H54 (cell line): ENCODE results near the gene NHLRC4.

Experiments
- DNase-seq: peaks from one replicate; pipeline ENCODE4 v3.0.0; 2011; ENCODE audit warnings: low spot score, mixed read lengths; ENCODE audit not compliant: insufficient read length
- FAIRE-seq: peaks from 3 replicates; lab custom pipeline; 2011; peaks lifted over from hg19 to GRCh38; lab: Jason Lieb, UNC
- POLR2A ChIP-seq: IDR thresholded peaks from 2 replicates; pipeline ENCODE4 v1.6.1; 2011; ENCODE audit warnings: low read depth, mild to moderate bottlenecking, low read length

NHLRC4 gene

DNA sequence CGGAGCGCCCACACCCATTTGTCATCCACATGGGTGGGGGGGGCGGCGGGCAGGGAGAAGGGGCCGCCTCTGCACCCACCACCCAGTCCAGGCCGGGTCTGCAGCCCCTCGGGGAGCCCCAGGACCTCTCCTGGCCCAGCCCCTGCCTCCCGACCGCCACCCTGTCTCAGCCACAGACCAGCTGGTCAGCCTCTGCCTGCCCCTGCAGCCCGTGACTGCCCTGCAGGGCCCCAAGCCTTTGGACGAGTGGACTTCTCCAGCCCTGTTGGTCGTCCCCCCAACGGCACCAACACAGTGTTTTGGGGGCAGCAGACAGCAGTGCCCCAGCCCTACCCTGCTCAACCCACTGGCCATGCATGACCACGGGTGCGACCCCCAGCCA lies 5.4 kb upstream of the NHLRC4 start:
- TF ChIP-seq POLR2A = no peak
- DNase-seq (no peak), FAIRE-seq (no peak)

DNA sequence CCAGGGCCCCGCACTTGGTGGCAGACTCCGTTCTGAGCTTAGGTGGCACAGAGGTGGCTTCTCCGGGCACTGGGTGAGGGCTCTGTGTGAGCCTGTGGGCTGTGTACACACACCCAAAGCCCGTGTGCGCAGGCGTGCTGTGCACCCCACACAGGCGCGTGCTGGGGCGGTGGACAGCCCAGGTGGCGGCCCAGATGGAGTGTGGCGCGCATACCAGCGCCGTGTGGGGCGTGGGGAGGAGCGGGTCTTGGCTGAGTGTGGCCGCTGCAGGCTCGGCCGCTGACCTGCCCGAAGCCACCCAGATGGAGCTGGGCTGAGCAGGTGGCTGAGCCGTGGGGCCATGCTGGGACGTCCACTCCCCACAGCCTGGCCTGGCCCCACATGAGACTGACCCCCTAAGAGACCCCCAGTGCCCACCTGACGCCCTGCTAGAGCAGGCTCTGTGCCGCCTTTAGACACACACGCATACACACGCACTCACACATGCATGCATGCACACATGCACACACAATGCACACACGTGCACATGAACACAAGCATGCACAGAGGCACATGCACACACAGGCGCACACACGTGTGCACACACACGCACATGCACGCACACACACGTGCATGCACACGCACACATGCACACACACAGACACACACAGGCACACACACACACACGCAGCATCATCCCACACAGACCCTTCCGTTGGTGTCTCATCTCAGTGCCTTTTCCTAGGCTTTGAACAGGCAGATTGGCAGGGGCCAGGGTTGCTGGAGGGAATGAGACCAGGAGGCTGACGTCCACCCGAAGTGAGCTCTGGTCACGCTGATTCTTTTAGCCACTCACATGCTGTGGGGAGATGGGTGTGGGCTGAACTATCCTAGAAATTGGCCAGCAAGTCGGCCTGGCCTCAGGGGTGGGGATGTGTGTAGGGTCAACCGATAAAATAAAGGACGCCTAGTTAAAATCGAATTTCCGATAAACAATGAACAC lies 4.6 kb upstream of the NHLRC4 start:
- no peak for TF ChIP-seq POLR2A
- DNase-seq (no peak), FAIRE-seq (no peak)

DNA sequence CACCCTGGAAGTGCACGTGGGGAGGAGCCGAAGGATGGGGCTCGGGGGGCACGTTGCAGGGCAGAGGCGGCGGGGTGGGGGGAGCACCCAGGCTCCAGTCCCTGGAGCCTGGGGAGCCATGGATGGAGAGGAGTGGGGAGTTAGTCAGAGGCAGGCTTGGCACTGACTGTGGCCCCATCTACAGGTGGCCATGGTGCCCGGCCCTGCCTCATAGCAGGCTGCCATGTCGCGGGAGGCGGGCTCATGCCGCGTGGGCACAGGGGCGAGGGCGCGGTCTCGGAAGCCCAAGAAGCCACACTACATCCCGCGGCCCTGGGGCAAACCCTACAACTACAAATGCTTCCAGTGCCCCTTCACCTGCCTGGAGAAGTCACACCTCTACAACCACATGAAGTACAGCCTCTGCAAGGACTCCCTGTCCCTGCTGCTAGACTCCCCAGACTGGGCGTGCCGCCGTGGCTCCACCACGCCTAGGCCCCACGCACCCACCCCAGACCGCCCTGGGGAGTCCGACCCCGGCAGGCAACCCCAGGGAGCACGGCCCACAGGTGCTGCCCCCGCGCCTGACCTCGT lies 3.6 kb upstream of the NHLRC4 start:
- no peak for FAIRE-seq
- no peak for TF ChIP-seq POLR2A
- no peak for DNase-seq

DNA sequence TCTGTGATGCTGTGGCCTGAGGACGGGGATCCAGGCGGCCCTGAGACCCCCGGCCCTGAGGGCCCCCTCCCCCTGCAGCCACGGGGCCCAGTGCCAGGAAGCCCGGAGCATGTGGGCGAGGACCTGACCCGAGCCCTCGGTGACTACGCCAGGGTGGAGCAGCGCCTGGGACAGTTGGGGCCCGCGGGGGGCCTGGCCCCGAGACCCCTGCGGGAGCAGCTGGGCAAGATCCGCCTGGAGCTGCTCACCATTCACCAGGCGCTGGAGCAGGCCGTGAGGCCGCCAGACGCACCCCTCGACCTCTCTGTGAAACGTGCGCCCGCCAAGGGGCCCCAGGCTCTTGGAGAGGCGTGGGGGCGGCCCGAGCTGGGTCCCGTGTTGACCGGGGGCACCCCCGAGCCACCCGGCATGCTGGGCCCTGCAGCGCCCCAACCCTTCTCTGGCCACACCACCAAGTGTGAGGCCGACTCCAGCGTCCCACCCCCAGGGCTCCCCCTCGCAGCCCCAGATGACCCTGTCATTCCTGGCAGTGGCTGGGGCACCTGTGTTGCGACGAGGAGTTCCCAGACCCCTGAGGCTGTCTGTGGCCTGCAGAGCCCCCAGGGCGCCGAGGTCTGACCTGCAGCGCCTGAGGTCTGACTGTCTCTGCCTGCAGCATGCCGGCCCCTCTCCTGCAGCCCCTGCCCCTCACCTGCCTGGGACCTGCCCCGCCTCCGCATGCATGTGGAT lies 2.0 kb upstream of the NHLRC4 start:
- FAIRE-seq (no peak), DNase-seq (no peak)
- no peak for TF ChIP-seq POLR2A

- FAIRE-seq = no peak
- no peak for DNase-seq
- TF ChIP-seq POLR2A = no peak
Observed at GRCh38 chr16:565419-566330, 1.1 kb upstream of the NHLRC4 start.

- no peak for TF ChIP-seq POLR2A
- FAIRE-seq (no peak), DNase-seq (no peak)
Observed at GRCh38 chr16:567373-568256, 810 bp downstream of the NHLRC4 start.

GRCh38 chr16:568401-569258 lies 1.8 kb downstream of the NHLRC4 start:
- FAIRE-seq (no peak), DNase-seq (no peak)
- TF ChIP-seq POLR2A = no peak

- FAIRE-seq (no peak), DNase-seq (peak; percentile 91)
- TF ChIP-seq POLR2A = no peak
Observed at GRCh38 chr16:569445-570254, 2.8 kb downstream of the NHLRC4 start, which contains the start of gene PIGQ. PIGQ (plus strand) TSS chr16:569968; CDS start chr16:574075, 4,107 bp downstream.

GRCh38 chr16:572865-573650 lies 6.3 kb downstream of the NHLRC4 start:
- DNase-seq = no peak
- TF ChIP-seq POLR2A = no peak
- FAIRE-seq = no peak
